Type B pancreatic cell (in vitro differentiated cells): Measurements from ENCODE around the gene ARHGAP6. TPM values are rescaled to one million over a fixed set of nuclear protein-coding genes. Genes with fewer than 3 reads are reported as not detected.

ENCODE experiments used
- DNase-seq: peaks from one replicate; pipeline ENCODE4 v3.0.0; 2021; ENCODE audit warnings: mixed read lengths; ENCODE audit not compliant: unreplicated experiment; ENCODE audit errors: extremely low spot score
- H3K27ac Mint-ChIP-seq: 2 replicates; pipeline ENCODE4 v1.8.0; 2021; ENCODE audit warnings: mild to moderate bottlenecking, mixed read lengths
- H3K27me3 Mint-ChIP-seq: 2 replicates; pipeline ENCODE4 v1.8.0; 2021; ENCODE audit warnings: mixed read lengths
- H3K36me3 Mint-ChIP-seq: 2 replicates; pipeline ENCODE4 v1.8.0; 2021; ENCODE audit warnings: mixed read lengths
- H3K4me1 Mint-ChIP-seq: one replicate; pipeline ENCODE4 v1.8.0; 2021; ENCODE audit warnings: mixed read lengths; ENCODE audit not compliant: unreplicated experiment
- H3K4me3 Mint-ChIP-seq: 2 replicates; pipeline ENCODE4 v1.8.0; 2021; ENCODE audit warnings: mild to moderate bottlenecking, mixed read lengths
- H3K9me3 Mint-ChIP-seq: 2 replicates; pipeline ENCODE4 v1.8.0; 2021; ENCODE audit warnings: mixed read lengths
- CTCF ChIP-seq: fragments of 200-600 bp; sonication (generic); conservative IDR thresholded peaks from 2 replicates; pipeline ENCODE4 v1.5.0; 2021; ENCODE audit warnings: antibody characterized with exemption, mild to moderate bottlenecking
- total RNA-seq: library from RNA; stranded (reverse); gene quantifications from 2 replicates; pipeline ENCODE4 v1.2.1, GENCODE V29; 2021; ENCODE audit warnings: low replicate concordance

Gene ARHGAP6
- total RNA-seq, 1 donor from 2014 or later: 10.1 TPM

- Mint-ChIP-seq H3K36me3 (no peaks in the 10 kb centered on the region), H3K4me3 (no peak overlapping the region), H3K27me3 (no peaks in the 10 kb centered on the region), H3K9me3 (no peaks in the 10 kb centered on the region), H3K4me1 (no peaks in the 10 kb centered on the region), H3K27ac (no peak overlapping the region)
- DNase-seq: no peak
- TF ChIP-seq CTCF: no peak
Measured at GRCh38 chrX:11319806-11320520, 345.8 kb downstream of the ARHGAP6 start.

- no peak overlapping the region for H3K27ac Mint-ChIP-seq
Measured at GRCh38 chrX:11311706-11312105, 354.0 kb downstream of the ARHGAP6 start.

GRCh38 chrX:11309220-11309619 is 356.5 kb downstream of the ARHGAP6 start:
- Mint-ChIP-seq H3K9me3 (no peaks in the 10 kb centered on the region), H3K36me3 (no peaks in the 10 kb centered on the region), H3K27me3 (no peaks in the 10 kb centered on the region), H3K4me3 (no peak overlapping the region), H3K27ac (no peak overlapping the region), H3K4me1 (no peaks in the 10 kb centered on the region)
- TF ChIP-seq CTCF: no peak
- DNase-seq: no peak

More at GRCh38 chrX:11311706-11312105, 354.0 kb downstream of the ARHGAP6 start:
- Mint-ChIP-seq H3K4me3 (no peak overlapping the region), H3K36me3 (no peaks in the 10 kb centered on the region), H3K4me1 (no peaks in the 10 kb centered on the region), H3K27me3 (no peaks in the 10 kb centered on the region), H3K9me3 (no peaks in the 10 kb centered on the region)
- no peak for TF ChIP-seq CTCF
- no peak for DNase-seq

- TF ChIP-seq CTCF: no peak
- Mint-ChIP-seq H3K9me3 (no peaks in the 10 kb centered on the region), H3K4me3 (no peak overlapping the region)
Measured at GRCh38 chrX:11305641-11306040, 360.1 kb downstream of the ARHGAP6 start.

GRCh38 chrX:11304829-11305228 is 360.9 kb downstream of the ARHGAP6 start:
- no peak for DNase-seq
- Mint-ChIP-seq H3K4me1 (no peaks in the 10 kb centered on the region), H3K36me3 (no peaks in the 10 kb centered on the region), H3K4me3 (no peak overlapping the region), H3K27me3 (no peaks in the 10 kb centered on the region), H3K27ac (no peak overlapping the region), H3K9me3 (no peaks in the 10 kb centered on the region)
- TF ChIP-seq CTCF: no peak

More at GRCh38 chrX:11305641-11306040, 360.1 kb downstream of the ARHGAP6 start:
- Mint-ChIP-seq H3K4me1 (no peaks in the 10 kb centered on the region), H3K27me3 (no peaks in the 10 kb centered on the region), H3K36me3 (no peaks in the 10 kb centered on the region), H3K27ac (no peak overlapping the region)
- DNase-seq: no peak
